Measurements from ENCODE around the gene CNKSR2.

DNA sequence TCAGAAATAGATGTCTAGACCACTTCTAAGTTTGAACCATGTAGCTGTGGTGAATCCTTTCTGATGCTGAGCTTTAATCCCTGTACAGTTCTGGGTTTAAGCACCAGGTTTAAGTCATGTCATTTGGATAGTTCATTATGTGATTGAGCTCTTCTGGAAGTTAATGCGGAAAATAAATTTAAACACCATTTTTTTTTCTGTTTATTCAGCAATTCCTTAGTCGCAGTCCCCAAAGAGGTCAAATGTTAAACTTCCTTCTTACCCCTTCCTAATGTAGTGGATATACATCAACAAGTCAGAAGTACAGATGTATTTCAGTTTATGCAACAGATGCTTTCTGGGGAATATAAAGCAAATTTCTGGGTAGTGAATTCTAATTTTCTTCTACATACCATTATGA lies 52.9 kb downstream of the CNKSR2 start:
- TF ChIP-seq, protein P1, sequence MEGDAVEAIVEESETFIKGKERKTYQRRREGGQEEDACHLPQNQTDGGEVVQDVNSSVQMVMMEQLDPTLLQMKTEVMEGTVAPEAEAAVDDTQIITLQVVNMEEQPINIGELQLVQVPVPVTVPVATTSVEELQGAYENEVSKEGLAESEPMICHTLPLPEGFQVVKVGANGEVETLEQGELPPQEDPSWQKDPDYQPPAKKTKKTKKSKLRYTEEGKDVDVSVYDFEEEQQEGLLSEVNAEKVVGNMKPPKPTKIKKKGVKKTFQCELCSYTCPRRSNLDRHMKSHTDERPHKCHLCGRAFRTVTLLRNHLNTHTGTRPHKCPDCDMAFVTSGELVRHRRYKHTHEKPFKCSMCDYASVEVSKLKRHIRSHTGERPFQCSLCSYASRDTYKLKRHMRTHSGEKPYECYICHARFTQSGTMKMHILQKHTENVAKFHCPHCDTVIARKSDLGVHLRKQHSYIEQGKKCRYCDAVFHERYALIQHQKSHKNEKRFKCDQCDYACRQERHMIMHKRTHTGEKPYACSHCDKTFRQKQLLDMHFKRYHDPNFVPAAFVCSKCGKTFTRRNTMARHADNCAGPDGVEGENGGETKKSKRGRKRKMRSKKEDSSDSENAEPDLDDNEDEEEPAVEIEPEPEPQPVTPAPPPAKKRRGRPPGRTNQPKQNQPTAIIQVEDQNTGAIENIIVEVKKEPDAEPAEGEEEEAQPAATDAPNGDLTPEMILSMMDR (conservative IDR thresholded peaks at IDR 0.05; ENCODE audit: low read depth in 2 of 2): no peak
- TF ChIP-seq JUNB (IDR thresholded peaks at IDR 0.05; ENCODE audit: unreplicated experiment) (no peak), CREB1 (CRISPR knock-in tag; IDR thresholded peaks at IDR 0.05; ENCODE audit: low read depth) (no peak), POLR2AphosphoS5 (IDR thresholded peaks at IDR 0.05; ENCODE audit: low read depth) (no peak), ZNF331 (CRISPR knock-in tag; IDR thresholded peaks at IDR 0.05; ENCODE audit: low read depth) (no peak), EZH2 (IDR thresholded peaks at IDR 0.05; ENCODE audit: low read depth, unreplicated experiment) (no peak), EZH2phosphoT487 (IDR thresholded peaks at IDR 0.05; ENCODE audit: unreplicated experiment) (no peak), STAT1 (IDR thresholded peaks at IDR 0.05; ENCODE audit: unreplicated experiment) (no peak), ZNF114 (CRISPR knock-in tag; IDR thresholded peaks at IDR 0.05) (no peak), NANOG (IDR thresholded peaks at IDR 0.05; ENCODE audit: borderline replicate concordance) (no peak)
- TF ChIP-seq, protein P2, sequence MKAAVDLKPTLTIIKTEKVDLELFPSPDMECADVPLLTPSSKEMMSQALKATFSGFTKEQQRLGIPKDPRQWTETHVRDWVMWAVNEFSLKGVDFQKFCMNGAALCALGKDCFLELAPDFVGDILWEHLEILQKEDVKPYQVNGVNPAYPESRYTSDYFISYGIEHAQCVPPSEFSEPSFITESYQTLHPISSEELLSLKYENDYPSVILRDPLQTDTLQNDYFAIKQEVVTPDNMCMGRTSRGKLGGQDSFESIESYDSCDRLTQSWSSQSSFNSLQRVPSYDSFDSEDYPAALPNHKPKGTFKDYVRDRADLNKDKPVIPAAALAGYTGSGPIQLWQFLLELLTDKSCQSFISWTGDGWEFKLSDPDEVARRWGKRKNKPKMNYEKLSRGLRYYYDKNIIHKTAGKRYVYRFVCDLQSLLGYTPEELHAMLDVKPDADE (IDR thresholded peaks at IDR 0.05): no peak
- TF ChIP-seq, protein P3, sequence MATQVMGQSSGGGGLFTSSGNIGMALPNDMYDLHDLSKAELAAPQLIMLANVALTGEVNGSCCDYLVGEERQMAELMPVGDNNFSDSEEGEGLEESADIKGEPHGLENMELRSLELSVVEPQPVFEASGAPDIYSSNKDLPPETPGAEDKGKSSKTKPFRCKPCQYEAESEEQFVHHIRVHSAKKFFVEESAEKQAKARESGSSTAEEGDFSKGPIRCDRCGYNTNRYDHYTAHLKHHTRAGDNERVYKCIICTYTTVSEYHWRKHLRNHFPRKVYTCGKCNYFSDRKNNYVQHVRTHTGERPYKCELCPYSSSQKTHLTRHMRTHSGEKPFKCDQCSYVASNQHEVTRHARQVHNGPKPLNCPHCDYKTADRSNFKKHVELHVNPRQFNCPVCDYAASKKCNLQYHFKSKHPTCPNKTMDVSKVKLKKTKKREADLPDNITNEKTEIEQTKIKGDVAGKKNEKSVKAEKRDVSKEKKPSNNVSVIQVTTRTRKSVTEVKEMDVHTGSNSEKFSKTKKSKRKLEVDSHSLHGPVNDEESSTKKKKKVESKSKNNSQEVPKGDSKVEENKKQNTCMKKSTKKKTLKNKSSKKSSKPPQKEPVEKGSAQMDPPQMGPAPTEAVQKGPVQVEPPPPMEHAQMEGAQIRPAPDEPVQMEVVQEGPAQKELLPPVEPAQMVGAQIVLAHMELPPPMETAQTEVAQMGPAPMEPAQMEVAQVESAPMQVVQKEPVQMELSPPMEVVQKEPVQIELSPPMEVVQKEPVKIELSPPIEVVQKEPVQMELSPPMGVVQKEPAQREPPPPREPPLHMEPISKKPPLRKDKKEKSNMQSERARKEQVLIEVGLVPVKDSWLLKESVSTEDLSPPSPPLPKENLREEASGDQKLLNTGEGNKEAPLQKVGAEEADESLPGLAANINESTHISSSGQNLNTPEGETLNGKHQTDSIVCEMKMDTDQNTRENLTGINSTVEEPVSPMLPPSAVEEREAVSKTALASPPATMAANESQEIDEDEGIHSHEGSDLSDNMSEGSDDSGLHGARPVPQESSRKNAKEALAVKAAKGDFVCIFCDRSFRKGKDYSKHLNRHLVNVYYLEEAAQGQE (IDR thresholded peaks at IDR 0.05; ENCODE audit: unreplicated experiment): no peak
